Right ventricle myocardium inferior (tissue), 1 donor: ENCODE data around the gene MIEN1. TPM values are rescaled to one million over a fixed set of nuclear protein-coding genes. Genes with fewer than 3 reads are reported as not detected.
"Not testable (repeated sequence)": the region's sequence is repeated elsewhere in the genome, so short reads cannot be mapped to it uniquely, and the experiment has no call there.

ENCODE experiments used
- ATAC-seq: fragments of 200-7000 bp; cut with Tn5 transposase; one replicate; pipeline ENCODE4 v1.9.1; 2020; ENCODE audit warnings: mild to moderate bottlenecking, moderate library complexity
- DNase-seq: peaks from one replicate; pipeline ENCODE4 v3.0.0; 2021; ENCODE audit errors: missing footprints
- intact Hi-C: fragments of 100-400 bp; cut with DNase I; formaldehyde crosslinking; loops from one replicate; pipeline ENCODE4 v1.11.0; 2022
- total RNA-seq: library from RNA; stranded (reverse); fragmentation: NEBNext Ultra II Directional; extraction: Animal tissue kit (Norgen Biotek cat#: 25700); gene quantifications from one replicate; pipeline ENCODE4 v1.2.1, GENCODE V29; 2021
- donor health status: DM: no; HTN: yes; CAD: no; lungs with severe emphysema.

The MIEN1 gene
- total RNA-seq, 1 donor from 2014 or later, result 49.4 TPM

DNA sequence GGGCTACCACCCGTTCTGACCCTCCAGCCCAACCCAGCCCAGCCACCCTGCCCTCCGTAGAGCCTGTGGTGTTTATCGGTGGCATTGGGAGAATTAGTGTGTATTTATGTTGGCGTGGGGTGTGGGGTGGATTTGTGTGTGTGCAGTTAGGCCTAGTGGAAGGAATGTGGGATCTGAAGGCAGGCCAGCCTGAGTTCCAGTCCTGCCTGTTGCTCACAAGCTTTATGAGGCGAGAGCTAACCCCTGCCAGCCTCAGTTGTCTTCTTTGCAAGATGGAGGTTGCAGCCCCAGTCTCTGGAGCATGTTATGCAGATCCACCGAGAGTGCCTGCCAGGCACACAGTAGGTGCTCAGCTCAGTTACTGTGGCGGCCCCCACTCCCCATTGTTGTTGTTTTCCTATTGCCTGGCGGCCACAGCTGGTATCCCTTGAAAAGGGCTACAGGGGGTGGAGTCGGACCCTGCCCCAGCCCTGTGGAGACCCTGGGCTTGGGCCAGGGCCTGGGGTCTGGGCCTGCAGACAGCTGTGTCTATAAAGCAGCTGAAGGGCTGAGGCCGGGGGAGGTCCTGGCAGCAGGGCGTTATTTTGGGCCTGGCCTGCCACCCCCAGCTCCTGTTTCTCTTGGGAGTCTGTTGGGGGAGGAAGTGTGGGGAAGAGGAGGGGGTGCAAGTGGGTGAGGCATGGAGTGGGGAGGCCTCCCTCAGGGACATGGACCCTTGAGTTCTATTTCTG, 25.3 kb downstream of the MIEN1 start:
- DNase-seq (no peak), ATAC-seq (peak; percentile 10)
- intact Hi-C loops, result loop anchor here (5.0 kb wide), 1 partner anchor 38 kb away; the partner anchor contains the start of genes PNMT and TCAP

DNA sequence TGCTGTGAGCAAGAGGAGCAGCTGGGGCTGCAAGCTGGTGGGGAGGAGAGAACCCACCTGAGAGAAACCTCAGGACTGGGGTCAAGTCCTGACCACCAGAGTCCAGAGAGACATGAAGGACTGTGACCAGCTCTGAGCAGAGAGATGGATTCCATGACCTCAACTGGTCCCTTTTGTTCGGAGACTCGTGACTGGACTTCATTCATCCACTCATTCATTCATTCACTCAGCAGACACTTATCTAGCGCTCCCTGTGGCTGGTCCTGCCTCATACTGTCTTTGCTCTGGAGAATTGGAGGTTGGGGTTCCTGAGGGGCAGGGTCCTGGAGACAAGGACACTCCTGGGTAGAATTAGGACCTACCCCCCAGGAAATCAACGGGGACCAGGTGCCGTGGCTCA, 26.4 kb downstream of the MIEN1 start:
- no peak for DNase-seq
- ATAC-seq, result no peak
- intact Hi-C loops, result loop anchor here (5.0 kb wide), 1 partner anchor 37 kb away; the partner anchor contains the start of genes PNMT and TCAP

- no peak for ATAC-seq
- DNase-seq, result no peak
- intact Hi-C loops, result loop anchor here (5.0 kb wide), 1 partner anchor 36 kb away; the partner anchor contains the start of genes PNMT and TCAP
Measured at GRCh38 chr17:39702901-39703893, 27.1 kb downstream of the MIEN1 start.

- DNase-seq, result no peak
- intact Hi-C loops, result loop anchor here (5.0 kb wide), 1 partner anchor 35 kb away; the partner anchor contains the start of genes PNMT and TCAP
- ATAC-seq, result no peak
Measured at GRCh38 chr17:39701784-39702422, 28.4 kb downstream of the MIEN1 start.

DNA sequence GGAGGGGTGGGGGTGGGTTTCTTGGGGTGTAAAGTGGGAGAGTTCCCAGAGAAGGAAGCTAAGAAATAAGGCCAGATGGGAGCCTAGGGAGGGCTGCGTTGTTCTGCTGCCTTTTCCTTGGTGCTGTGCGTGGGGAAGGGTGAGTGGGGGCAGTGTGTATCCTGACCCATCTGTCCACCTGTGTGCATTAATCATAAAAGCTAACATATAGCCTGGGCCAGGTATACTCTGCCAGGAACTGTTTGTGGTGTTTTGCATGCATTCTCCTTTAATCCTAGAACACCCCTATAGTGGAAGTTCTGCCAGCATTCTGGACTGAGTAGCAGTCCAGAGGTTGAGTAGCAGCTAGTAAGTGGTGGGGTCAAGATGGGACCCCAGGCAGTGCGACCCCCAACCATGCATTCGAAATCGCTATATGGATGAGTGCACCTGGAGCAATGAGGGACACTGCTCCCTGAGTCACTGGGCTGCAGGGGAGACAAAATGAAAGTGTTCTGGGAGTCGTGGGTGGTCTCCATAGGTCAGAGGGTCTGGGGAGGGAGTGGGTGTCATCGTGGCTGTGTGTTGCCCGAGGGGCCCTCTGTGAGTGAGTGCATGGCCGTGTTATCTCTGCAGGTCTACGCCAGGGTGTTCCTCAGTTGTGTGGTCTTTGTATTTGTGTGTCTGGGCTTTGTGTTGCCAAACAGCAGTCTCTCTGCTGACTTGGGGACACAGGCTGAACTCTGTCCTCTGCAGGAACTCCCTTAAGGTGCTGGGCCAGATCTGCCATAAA, 29.1 kb downstream of the MIEN1 start:
- intact Hi-C loops, result loop anchor here (5.0 kb wide), 1 partner anchor 34 kb away; the partner anchor contains the start of genes PNMT and TCAP
- DNase-seq (no peak), ATAC-seq (no peak)

- intact Hi-C loops, result loop anchor here (5.0 kb wide), 1 partner anchor 33 kb away; the partner anchor contains the start of genes PNMT and TCAP
- DNase-seq, result no peak
Measured at GRCh38 chr17:39700148-39700987, 30.0 kb downstream of the MIEN1 start.

GRCh38 chr17:39699818-39700147, 30.5 kb downstream of the MIEN1 start, which contains the start of gene ERBB2:
ERBB2 (plus strand) TSS chr17:39700064; CDS start chr17:39700239, 175 bp downstream.
- ATAC-seq, result peak; percentile 88
- peak; percentile 79 for DNase-seq
- intact Hi-C loops, result loop anchor here (5.0 kb wide), 1 partner anchor 32 kb away; the partner anchor contains the start of genes PNMT and TCAP

More at GRCh38 chr17:39700148-39700987, 30.0 kb downstream of the MIEN1 start:
- peak; percentile 47 for ATAC-seq

DNA sequence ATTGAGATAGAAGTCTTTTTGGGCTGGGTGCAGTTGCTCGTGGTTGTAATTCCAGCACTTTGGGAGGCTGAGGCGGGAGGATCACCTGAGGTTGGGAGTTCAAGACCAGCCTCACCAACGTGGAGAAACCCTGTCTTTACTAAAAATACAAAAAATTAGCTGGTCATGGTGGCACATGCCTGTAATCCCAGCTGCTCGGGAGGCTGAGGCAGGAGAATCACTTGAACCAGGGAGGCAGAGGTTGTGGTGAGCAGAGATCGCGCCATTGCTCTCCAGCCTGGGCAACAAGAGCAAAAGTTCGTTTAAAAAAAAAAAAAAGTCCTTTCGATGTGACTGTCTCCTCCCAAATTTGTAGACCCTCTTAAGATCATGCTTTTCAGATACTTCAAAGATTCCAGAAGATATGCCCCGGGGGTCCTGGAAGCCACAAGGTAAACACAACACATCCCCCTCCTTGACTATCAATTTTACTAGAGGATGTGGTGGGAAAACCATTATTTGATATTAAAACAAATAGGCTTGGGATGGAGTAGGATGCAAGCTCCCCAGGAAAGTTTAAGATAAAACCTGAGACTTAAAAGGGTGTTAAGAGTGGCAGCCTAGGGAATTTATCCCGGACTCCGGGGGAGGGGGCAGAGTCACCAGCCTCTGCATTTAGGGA, 31.0 kb downstream of the MIEN1 start:
- DNase-seq, ATAC-seq, intact Hi-C loops: not testable (repeated sequence)

DNA sequence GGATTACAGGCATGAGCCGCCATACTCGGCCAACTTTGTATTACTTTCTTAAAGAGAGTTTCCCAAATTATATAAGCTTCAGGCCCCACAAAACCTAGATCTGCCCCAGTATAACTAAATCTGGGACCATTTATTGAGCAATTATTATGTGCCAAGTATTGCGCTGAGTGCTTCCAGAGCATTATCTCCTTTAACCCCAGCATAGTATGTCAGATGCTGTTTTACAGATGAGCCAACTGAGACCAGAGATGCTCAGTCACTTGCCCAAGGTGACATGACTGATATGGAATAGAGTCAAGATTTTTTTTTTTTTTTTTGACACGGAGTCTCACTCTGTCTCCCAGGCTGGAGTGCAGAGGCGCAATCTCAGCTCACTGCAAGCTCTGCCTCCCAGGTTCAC, 32.4 kb downstream of the MIEN1 start:
- intact Hi-C loops, result no loop called here
- no peak for ATAC-seq
- DNase-seq, result no peak

GRCh38 chr17:39696731-39697130, 33.6 kb downstream of the MIEN1 start:
- no peak for DNase-seq
- intact Hi-C loops, result no loop called here
- ATAC-seq, result no peak

GRCh38 chr17:39695089-39695474, 35.2 kb downstream of the MIEN1 start:
- no peak for ATAC-seq
- DNase-seq, result no peak
- intact Hi-C loops, result no loop called here

GRCh38 chr17:39694593-39694992, 35.7 kb downstream of the MIEN1 start:
- DNase-seq (no peak), ATAC-seq (no peak)
- intact Hi-C loops, result no loop called here

- intact Hi-C loops, result no loop called here
- ATAC-seq, result no peak
- no peak for DNase-seq
Measured at GRCh38 chr17:39688945-39689344, 41.4 kb downstream of the MIEN1 start.

- ATAC-seq, result no peak
- no peak for DNase-seq
- intact Hi-C loops, result no loop called here
Measured at GRCh38 chr17:39688475-39688835, 41.9 kb downstream of the MIEN1 start.

- peak; percentile 92 for DNase-seq
- peak; percentile 94 for ATAC-seq
- intact Hi-C loops, result no loop called here
Measured at GRCh38 chr17:39687546-39688474, 42.5 kb downstream of the MIEN1 start, which contains the start of gene PGAP3. PGAP3 (minus strand) TSS chr17:39688057; CDS start chr17:39688014, 43 bp downstream.
